K562 (cell line): ENCODE results near the gene NSMCE1. TPM values are rescaled to one million over a fixed set of nuclear protein-coding genes. Genes with fewer than 3 reads are reported as not detected.

ENCODE experiments used
- DMBX1 ChIP-seq: fragments of 250-450 bp; sonication (Bioruptor Pico); IDR thresholded peaks from 2 replicates; pipeline ENCODE4 v1.8.0; 2022; ENCODE audit warnings: inconsistent platforms, mild to moderate bottlenecking, moderate library complexity, borderline replicate concordance
- FOXJ3 ChIP-seq: sonication (generic); formaldehyde crosslinking; IDR thresholded peaks from 2 replicates; pipeline ENCODE4 v1.4.0; 2020; ENCODE audit warnings: mild to moderate bottlenecking, missing genetic modification reagents
- FOXK1 ChIP-seq: sonication (generic); formaldehyde crosslinking; IDR thresholded peaks from 2 replicates; pipeline ENCODE4 v1.8.0; 2022; ENCODE audit warnings: missing genetic modification reagents, mild to moderate bottlenecking, borderline replicate concordance
- JUND ChIP-seq, 2 experiments: IDR thresholded peaks; 2 replicates in 1 of 2; 3 replicates in 1 of 2; pipeline ENCODE4 v1.6.1; 2011; ENCODE audit warnings: borderline replicate concordance in 2 of 2, low read depth in 2 of 2, low read length in 2 of 2, improper control_type of control experiment in 1 of 2, missing biosample characterization in 1 of 2, missing genetic modification characterization in 1 of 2, missing genetic modification reagents in 1 of 2
- LEF1 ChIP-seq: fragments of 450-650 bp; IDR thresholded peaks from 2 replicates; pipeline ENCODE4 v1.6.1; 2016; ENCODE audit warnings: mild to moderate bottlenecking
- MEF2D ChIP-seq: conservative IDR thresholded peaks from 2 replicates; pipeline ENCODE4 v1.6.1; 2016; ENCODE audit warnings: low read depth, missing genetic modification characterization, missing compliant biosample characterization
- MYC ChIP-seq, 2 experiments: fragments of 250-450 bp in 1 of 2; sonication (Bioruptor Pico) in 1 of 2; IDR thresholded peaks; 2 replicates each; pipeline versions ENCODE4 v1.5.1 to v1.6.1; 2012 to 2021; ENCODE audit warnings: low read depth in 2 of 2, borderline replicate concordance in 1 of 2, improper control_type of control experiment in 1 of 2, low read length in 1 of 2, mild to moderate bottlenecking in 1 of 2, moderate library complexity in 1 of 2
- RAD21 ChIP-seq, 2 experiments: fragments of 250-450 bp in 1 of 2; fragments of 450-650 bp in 1 of 2; sonication (Bioruptor Pico) in 1 of 2; formaldehyde crosslinking in 1 of 2; IDR thresholded peaks in 1 of 2; conservative IDR thresholded peaks in 1 of 2; 2 replicates each; pipeline versions ENCODE4 v1.4.0 to v1.8.0; 2020 to 2022; ENCODE audit warnings: mild to moderate bottlenecking in 2 of 2, moderate library complexity in 1 of 2
- RBM17 ChIP-seq: fragments of 200-400 bp; formaldehyde crosslinking; IDR thresholded peaks from 2 replicates; pipeline ENCODE4 v1.6.1; 2017; ENCODE audit warnings: low read depth, mild to moderate bottlenecking, low read length, borderline replicate concordance
- RCOR1 ChIP-seq, 2 experiments: IDR thresholded peaks; 2 replicates each; pipeline ENCODE4 v1.6.1; 2012; ENCODE audit warnings: low read depth in 2 of 2, low read length in 2 of 2, borderline replicate concordance in 1 of 2, improper control_type of control experiment in 1 of 2
- SRSF7 ChIP-seq: fragments of 200-400 bp; formaldehyde crosslinking; optimal IDR thresholded peaks from 2 replicates; pipeline ENCODE3; 2017; ENCODE audit warnings: mild to moderate bottlenecking, low read depth, low read length
- TBP ChIP-seq: optimal IDR thresholded peaks from 2 replicates; pipeline ENCODE3; 2011; ENCODE audit warnings: low read depth, low read length, improper control_type of control experiment
- YBX1 ChIP-seq: fragments of 450-650 bp; IDR thresholded peaks from 2 replicates; pipeline ENCODE4 v1.7.1; 2016; ENCODE audit warnings: mild to moderate bottlenecking
- ZNF140 ChIP-seq: fragments of 250-450 bp; sonication (Bioruptor Pico); IDR thresholded peaks from 2 replicates; pipeline ENCODE4 v1.8.0; 2021; ENCODE audit warnings: moderate library complexity, mild to moderate bottlenecking, inconsistent platforms
- ZNF217 ChIP-seq: sonication (generic); formaldehyde crosslinking; IDR thresholded peaks from 2 replicates; pipeline ENCODE4 v1.8.0; 2022; ENCODE audit warnings: mild to moderate bottlenecking, missing genetic modification reagents
- ZNF239 ChIP-seq: fragments of 250-450 bp; sonication (Bioruptor Pico); IDR thresholded peaks from 2 replicates; pipeline ENCODE4 v1.4.0; 2020; ENCODE audit warnings: mild to moderate bottlenecking
- ZNF57 ChIP-seq: fragments of 450-650 bp; formaldehyde crosslinking; IDR thresholded peaks from 2 replicates; pipeline ENCODE4 v1.4.0; 2020; ENCODE audit warnings: mild to moderate bottlenecking, moderate library complexity
- polyA plus RNA-seq, 8 experiments: library from polyadenylated mRNA; depleted of rRNA in 4 of 8; stranded (reverse) in 5 of 8; unstranded in 3 of 8; fragments of >200 nt; fragmentation: Nextera tagmentation in 2 of 8; fragmentation: Illumina TruSeq in 1 of 8; extraction: Ambion mirVana in 2 of 8; extraction: Trizol in 1 of 8; gene quantifications; 2 replicates each; pipeline versions ENCODE4 v1.2.1 to v1.2.3, GENCODE V29; 2011 to 2014; ENCODE audit warnings: inconsistent platforms in 1 of 8, missing spikeins in 1 of 8
- total RNA-seq, 7 experiments: library from RNA; depleted of rRNA in 6 of 7; stranded (reverse); fragments of >200 nt in 6 of 7; fragmentation: Illumina TruSeq in 2 of 7; extraction: Trizol in 2 of 7; gene quantifications; 2 replicates each; pipeline versions ENCODE4 v1.2.1 to v1.2.3, GENCODE V29; 2011 to 2021; ENCODE audit warnings: low replicate concordance in 1 of 7
- TF ChIP-seq, protein P1 (sequence below), 2 experiments: fragments of 450-650 bp in 1 of 2; sonication (generic) in 1 of 2; formaldehyde crosslinking; conservative IDR thresholded peaks; 2 replicates each; pipeline versions ENCODE4 v1.4.0 to v1.8.1; 2020 to 2022; ENCODE audit warnings: mild to moderate bottlenecking in 1 of 2, missing genetic modification reagents in 1 of 2
- TF ChIP-seq, protein P2 (sequence below): fragments of 450-650 bp; formaldehyde crosslinking; IDR thresholded peaks from 2 replicates; pipeline ENCODE4 v1.4.0; 2020; ENCODE audit warnings: mild to moderate bottlenecking
- TF ChIP-seq, protein P3 (sequence below): fragments of 250-450 bp; sonication (Bioruptor Pico); IDR thresholded peaks from 2 replicates; pipeline ENCODE4 v1.8.0; 2021; ENCODE audit warnings: mild to moderate bottlenecking, moderate library complexity
- TF ChIP-seq, protein P4 (sequence below): fragments of 150-350 bp; IDR thresholded peaks from 2 replicates; pipeline ENCODE4 v1.6.1; 2014; ENCODE audit warnings: low read depth, mild to moderate bottlenecking, low read length, borderline replicate concordance

The NSMCE1 gene
- total and polyA plus RNA-seq, 9 of the 15 experiments (the other 6 are each of a cell fraction or from before 2014, with no cell fraction given), result 52.1 to 163 (median 61.5) TPM

DNA sequence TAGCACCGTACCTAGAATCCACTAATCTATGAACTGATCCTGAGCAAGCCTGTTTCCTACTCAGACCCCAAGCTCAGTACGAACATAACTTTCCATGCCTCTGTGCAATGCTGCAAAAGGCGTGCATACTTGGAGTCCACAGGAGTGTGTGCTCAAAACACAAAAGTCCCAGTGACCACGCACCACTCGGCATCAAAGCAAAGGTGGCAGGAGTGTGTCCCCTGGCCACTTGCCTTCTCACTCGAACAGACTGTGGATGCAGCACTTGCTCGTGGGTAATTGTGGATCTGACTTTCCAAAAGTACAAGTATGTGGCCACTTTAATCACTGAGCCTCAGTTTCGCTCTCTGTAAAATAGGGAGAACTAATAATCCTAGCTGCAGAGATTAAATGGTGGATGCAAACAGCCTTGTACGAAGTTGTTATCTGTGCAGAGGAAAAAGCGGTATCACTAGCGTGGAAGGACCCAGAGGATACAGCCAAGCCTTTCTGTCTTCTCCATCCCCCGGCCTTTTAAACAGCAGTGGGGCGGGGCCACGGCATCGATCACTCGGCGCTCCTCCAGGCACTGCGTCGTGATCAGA, 65.6 kb downstream of the NSMCE1 start (continued):
- TF ChIP-seq FOXK1 (CRISPR knock-in tag) (no peak), LEF1 (no peak), RAD21 (CRISPR knock-in tag; conservative IDR thresholded peaks at IDR 0.05 in 1 of 2, IDR thresholded peaks at IDR 0.05 in 1 of 2) (no peak), DMBX1 (CRISPR knock-in tag) (no peak), ZNF239 (CRISPR knock-in tag) (no peak), RBM17 (no peak), TBP (peak; percentile 62), FOXJ3 (CRISPR knock-in tag) (no peak), SRSF7 (no peak), MYC (IDR thresholded peaks at IDR 0.05; ENCODE audit: low read depth, low read length) (no peak), MYC (CRISPR knock-in tag; IDR thresholded peaks at IDR 0.05; ENCODE audit: borderline replicate concordance, low read depth) (no peak), ZNF217 (CRISPR knock-in tag) (no peak), RCOR1 (IDR thresholded peaks at IDR 0.05; ENCODE audit: borderline replicate concordance in 1 of 2, low read depth in 2 of 2, low read length in 2 of 2) (peak in 1 of 2 experiments; percentile 71; a peak in 2 of 4 replicates), ZNF140 (CRISPR knock-in tag) (no peak), YBX1 (no peak), MEF2D (tag) (no peak), ZNF57 (CRISPR knock-in tag) (no peak), JUND (IDR thresholded peaks at IDR 0.05; ENCODE audit: borderline replicate concordance, low read depth, low read length) (peak; percentile 74), JUND (tag; IDR thresholded peaks at IDR 0.05; ENCODE audit: borderline replicate concordance, low read depth, low read length) (no peak; the same call in 2 of the 3 replicates)
- TF ChIP-seq, protein P1, sequence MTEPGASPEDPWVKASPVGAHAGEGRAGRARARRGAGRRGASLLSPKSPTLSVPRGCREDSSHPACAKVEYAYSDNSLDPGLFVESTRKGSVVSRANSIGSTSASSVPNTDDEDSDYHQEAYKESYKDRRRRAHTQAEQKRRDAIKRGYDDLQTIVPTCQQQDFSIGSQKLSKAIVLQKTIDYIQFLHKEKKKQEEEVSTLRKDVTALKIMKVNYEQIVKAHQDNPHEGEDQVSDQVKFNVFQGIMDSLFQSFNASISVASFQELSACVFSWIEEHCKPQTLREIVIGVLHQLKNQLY (CRISPR knock-in tag; conservative IDR thresholded peaks at IDR 0.05), result no peak
- TF ChIP-seq, protein P2, sequence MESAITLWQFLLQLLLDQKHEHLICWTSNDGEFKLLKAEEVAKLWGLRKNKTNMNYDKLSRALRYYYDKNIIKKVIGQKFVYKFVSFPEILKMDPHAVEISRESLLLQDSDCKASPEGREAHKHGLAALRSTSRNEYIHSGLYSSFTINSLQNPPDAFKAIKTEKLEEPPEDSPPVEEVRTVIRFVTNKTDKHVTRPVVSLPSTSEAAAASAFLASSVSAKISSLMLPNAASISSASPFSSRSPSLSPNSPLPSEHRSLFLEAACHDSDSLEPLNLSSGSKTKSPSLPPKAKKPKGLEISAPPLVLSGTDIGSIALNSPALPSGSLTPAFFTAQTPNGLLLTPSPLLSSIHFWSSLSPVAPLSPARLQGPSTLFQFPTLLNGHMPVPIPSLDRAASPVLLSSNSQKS (CRISPR knock-in tag), result no peak
- TF ChIP-seq, protein P3, sequence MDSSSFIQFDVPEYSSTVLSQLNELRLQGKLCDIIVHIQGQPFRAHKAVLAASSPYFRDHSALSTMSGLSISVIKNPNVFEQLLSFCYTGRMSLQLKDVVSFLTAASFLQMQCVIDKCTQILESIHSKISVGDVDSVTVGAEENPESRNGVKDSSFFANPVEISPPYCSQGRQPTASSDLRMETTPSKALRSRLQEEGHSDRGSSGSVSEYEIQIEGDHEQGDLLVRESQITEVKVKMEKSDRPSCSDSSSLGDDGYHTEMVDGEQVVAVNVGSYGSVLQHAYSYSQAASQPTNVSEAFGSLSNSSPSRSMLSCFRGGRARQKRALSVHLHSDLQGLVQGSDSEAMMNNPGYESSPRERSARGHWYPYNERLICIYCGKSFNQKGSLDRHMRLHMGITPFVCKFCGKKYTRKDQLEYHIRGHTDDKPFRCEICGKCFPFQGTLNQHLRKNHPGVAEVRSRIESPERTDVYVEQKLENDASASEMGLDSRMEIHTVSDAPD, result no peak
- TF ChIP-seq, protein P4, sequence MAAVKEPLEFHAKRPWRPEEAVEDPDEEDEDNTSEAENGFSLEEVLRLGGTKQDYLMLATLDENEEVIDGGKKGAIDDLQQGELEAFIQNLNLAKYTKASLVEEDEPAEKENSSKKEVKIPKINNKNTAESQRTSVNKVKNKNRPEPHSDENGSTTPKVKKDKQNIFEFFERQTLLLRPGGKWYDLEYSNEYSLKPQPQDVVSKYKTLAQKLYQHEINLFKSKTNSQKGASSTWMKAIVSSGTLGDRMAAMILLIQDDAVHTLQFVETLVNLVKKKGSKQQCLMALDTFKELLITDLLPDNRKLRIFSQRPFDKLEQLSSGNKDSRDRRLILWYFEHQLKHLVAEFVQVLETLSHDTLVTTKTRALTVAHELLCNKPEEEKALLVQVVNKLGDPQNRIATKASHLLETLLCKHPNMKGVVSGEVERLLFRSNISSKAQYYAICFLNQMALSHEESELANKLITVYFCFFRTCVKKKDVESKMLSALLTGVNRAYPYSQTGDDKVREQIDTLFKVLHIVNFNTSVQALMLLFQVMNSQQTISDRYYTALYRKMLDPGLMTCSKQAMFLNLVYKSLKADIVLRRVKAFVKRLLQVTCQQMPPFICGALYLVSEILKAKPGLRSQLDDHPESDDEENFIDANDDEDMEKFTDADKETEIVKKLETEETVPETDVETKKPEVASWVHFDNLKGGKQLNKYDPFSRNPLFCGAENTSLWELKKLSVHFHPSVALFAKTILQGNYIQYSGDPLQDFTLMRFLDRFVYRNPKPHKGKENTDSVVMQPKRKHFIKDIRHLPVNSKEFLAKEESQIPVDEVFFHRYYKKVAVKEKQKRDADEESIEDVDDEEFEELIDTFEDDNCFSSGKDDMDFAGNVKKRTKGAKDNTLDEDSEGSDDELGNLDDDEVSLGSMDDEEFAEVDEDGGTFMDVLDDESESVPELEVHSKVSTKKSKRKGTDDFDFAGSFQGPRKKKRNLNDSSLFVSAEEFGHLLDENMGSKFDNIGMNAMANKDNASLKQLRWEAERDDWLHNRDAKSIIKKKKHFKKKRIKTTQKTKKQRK, result no peak
